ENCODE measurements around the gene DCBLD2.
"Not testable (repeated sequence)": the region's sequence is repeated elsewhere in the genome, so short reads cannot be mapped to it uniquely, and the experiment has no call there.

The DCBLD2 gene

GRCh38 chr3:98875535-98875934 is 26.0 kb downstream of the DCBLD2 start:
- no peaks in the 10 kb centered on the region for H3K4me1 ChIP-seq (ENCODE audit: control insufficient read depth in 2 of 2, insufficient read depth in 2 of 2, low read length in 2 of 2)

DNA sequence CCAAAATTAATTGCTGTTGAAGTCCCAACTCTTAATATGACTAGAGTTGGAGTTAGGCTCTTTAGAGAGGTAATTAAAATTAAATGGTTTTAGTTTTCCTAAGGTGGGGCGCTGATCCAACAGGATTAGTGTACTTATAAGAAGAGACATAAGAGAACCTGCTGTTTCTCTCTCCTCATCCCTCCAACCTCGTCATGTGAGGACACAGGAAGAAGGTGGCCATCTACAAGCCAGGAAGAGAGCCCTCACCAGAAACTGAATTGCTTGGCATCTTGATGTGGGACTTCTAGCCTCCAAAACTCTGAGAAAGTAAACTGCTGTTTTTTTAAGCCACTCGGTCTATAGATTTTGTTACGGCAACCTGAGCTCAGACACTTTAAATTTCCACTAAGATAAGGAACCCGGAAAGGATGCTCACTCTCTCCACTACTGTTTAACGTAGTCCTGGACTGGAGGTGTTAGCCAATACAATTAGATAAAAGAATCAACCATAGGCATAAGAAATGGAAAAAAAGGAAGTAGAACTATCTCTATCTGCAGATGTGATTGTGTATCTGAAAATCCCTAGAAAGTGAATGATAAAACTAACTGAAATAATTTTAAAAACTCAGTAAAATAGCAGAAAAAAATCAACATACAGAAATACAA is 26.8 kb downstream of the DCBLD2 start:
- Histone ChIP-seq H3K4me1 (ENCODE audit: control insufficient read depth in 2 of 2, insufficient read depth in 2 of 2, low read length in 2 of 2) (no peaks in the 10 kb centered on the region), H3K27ac (ENCODE audit: low read depth in 2 of 2, low read length in 2 of 2) (no peak overlapping the region)

More at GRCh38 chr3:98875535-98875934, 26.0 kb downstream of the DCBLD2 start:
- H3K27ac ChIP-seq (ENCODE audit: low read depth in 2 of 2, low read length in 2 of 2): no peak overlapping the region
- H3K36me3 ChIP-seq (ENCODE audit: control insufficient read depth in 2 of 2, insufficient read depth in 2 of 2, low read length in 2 of 2): peaks cover 0 to 4% of the 10 kb centered on the region in 2 donors
- no peaks in the 10 kb centered on the region for H3K9me3 ChIP-seq (ENCODE audit: control insufficient read depth in 2 of 2, low read length in 2 of 2)
- H3K27me3 ChIP-seq (ENCODE audit: control insufficient read depth in 2 of 2, insufficient read depth in 2 of 2, low read length in 2 of 2): no peaks in the 10 kb centered on the region
- H3K9ac ChIP-seq (ENCODE audit: low read depth in 1 of 2, low read length in 2 of 2): no peak overlapping the region
- no peak overlapping the region for H3K4me3 ChIP-seq (ENCODE audit: low read length in 2 of 2)

DNA sequence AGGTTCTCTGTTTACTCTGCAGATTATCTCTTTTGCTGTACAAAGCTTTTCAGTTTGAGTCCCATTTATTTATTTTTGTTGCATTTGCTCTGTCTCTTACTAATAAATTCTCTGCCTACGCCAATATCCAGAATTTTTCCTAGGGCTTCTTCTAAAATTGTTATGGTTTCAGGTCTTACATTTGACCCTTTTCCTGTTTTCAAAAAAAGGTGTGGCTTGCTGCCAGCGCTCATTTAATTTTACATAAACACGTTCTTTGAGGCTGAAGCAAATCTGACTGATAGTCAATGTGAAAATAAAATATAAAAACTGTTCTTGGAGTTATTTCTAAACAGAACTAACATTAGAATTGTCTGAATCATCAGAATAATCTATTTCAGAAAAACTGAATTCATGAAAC is 32.1 kb downstream of the DCBLD2 start:
- H3K4me1 ChIP-seq (ENCODE audit: control insufficient read depth in 2 of 2, insufficient read depth in 2 of 2, low read length in 2 of 2): no peaks in the 10 kb centered on the region
- H3K9me3 ChIP-seq (ENCODE audit: control insufficient read depth in 2 of 2, low read length in 2 of 2): no peaks in the 10 kb centered on the region
- H3K27me3 ChIP-seq (ENCODE audit: control insufficient read depth in 2 of 2, insufficient read depth in 2 of 2, low read length in 2 of 2): no peaks in the 10 kb centered on the region
- H3K9ac ChIP-seq (ENCODE audit: low read depth in 1 of 2, low read length in 2 of 2): no peak overlapping the region
- H3K36me3 ChIP-seq (ENCODE audit: control insufficient read depth in 2 of 2, insufficient read depth in 2 of 2, low read length in 2 of 2): no peaks in the 10 kb centered on the region
- no peak overlapping the region for H3K27ac ChIP-seq (ENCODE audit: low read depth in 2 of 2, low read length in 2 of 2)
- H3K4me3 ChIP-seq (ENCODE audit: low read length in 2 of 2): no peak overlapping the region

More for the DNA sequence above, 26.8 kb downstream of the DCBLD2 start:
- no peaks in the 10 kb centered on the region for H3K9me3 ChIP-seq (ENCODE audit: control insufficient read depth in 2 of 2, low read length in 2 of 2)
- peaks cover 0 to 2% of the 10 kb centered on the region in 2 donors for H3K36me3 ChIP-seq (ENCODE audit: control insufficient read depth in 2 of 2, insufficient read depth in 2 of 2, low read length in 2 of 2)
- no peak overlapping the region for H3K9ac ChIP-seq (ENCODE audit: low read depth in 1 of 2, low read length in 2 of 2)
- H3K4me3 ChIP-seq (ENCODE audit: low read length in 2 of 2): no peak overlapping the region
- H3K27me3 ChIP-seq (ENCODE audit: control insufficient read depth in 2 of 2, insufficient read depth in 2 of 2, low read length in 2 of 2): no peaks in the 10 kb centered on the region

- H3K27me3 ChIP-seq (ENCODE audit: control insufficient read depth in 2 of 2, insufficient read depth in 2 of 2, low read length in 2 of 2); H3K4me3 ChIP-seq (ENCODE audit: low read length in 2 of 2); H3K36me3 ChIP-seq (ENCODE audit: control insufficient read depth in 2 of 2, insufficient read depth in 2 of 2, low read length in 2 of 2); H3K27ac ChIP-seq (ENCODE audit: low read depth in 2 of 2, low read length in 2 of 2); H3K4me1 ChIP-seq (ENCODE audit: control insufficient read depth in 2 of 2, insufficient read depth in 2 of 2, low read length in 2 of 2); H3K9ac ChIP-seq (ENCODE audit: low read depth in 1 of 2, low read length in 2 of 2); H3K9me3 ChIP-seq (ENCODE audit: control insufficient read depth in 2 of 2, low read length in 2 of 2): not testable (repeated sequence)
These were observed 43.5 kb downstream of the DCBLD2 start for GRCh38 chr3:98857971-98858370.

DNA sequence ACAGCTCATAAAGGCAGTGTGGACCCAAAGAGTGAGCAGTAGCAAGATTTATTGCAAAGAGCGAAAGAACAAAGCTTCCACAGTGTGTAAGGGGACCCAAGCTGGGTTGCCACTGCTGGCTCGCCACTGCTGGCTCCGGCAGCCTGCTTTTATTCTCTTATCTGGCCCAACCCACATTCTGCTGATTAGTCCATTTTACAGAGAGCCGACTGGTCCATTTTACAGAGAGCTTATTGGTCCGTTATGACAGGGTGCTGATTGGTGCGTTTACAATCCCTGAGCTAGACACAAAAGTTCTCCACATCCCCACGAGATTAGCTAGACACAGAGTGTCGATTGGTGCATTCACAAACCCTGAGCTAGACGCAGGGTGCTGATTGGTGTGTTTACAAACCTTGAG is 44.2 kb downstream of the DCBLD2 start:
- not testable (repeated sequence) for H3K9ac ChIP-seq (ENCODE audit: low read depth in 1 of 2, low read length in 2 of 2); H3K27ac ChIP-seq (ENCODE audit: low read depth in 2 of 2, low read length in 2 of 2); H3K4me3 ChIP-seq (ENCODE audit: low read length in 2 of 2); H3K36me3 ChIP-seq (ENCODE audit: control insufficient read depth in 2 of 2, insufficient read depth in 2 of 2, low read length in 2 of 2); H3K27me3 ChIP-seq (ENCODE audit: control insufficient read depth in 2 of 2, insufficient read depth in 2 of 2, low read length in 2 of 2); H3K4me1 ChIP-seq (ENCODE audit: control insufficient read depth in 2 of 2, insufficient read depth in 2 of 2, low read length in 2 of 2); H3K9me3 ChIP-seq (ENCODE audit: control insufficient read depth in 2 of 2, low read length in 2 of 2)

GRCh38 chr3:98856724-98857123 is 44.8 kb downstream of the DCBLD2 start:
- no peaks in the 10 kb centered on the region for H3K9me3 ChIP-seq (ENCODE audit: control insufficient read depth in 2 of 2, low read length in 2 of 2)
- no peaks in the 10 kb centered on the region for H3K27me3 ChIP-seq (ENCODE audit: control insufficient read depth in 2 of 2, insufficient read depth in 2 of 2, low read length in 2 of 2)
- H3K36me3 ChIP-seq (ENCODE audit: control insufficient read depth in 2 of 2, insufficient read depth in 2 of 2, low read length in 2 of 2): no peaks in the 10 kb centered on the region
- no peaks in the 10 kb centered on the region for H3K4me1 ChIP-seq (ENCODE audit: control insufficient read depth in 2 of 2, insufficient read depth in 2 of 2, low read length in 2 of 2)
- H3K4me3 ChIP-seq (ENCODE audit: low read length in 2 of 2): no peak overlapping the region
- no peak overlapping the region for H3K9ac ChIP-seq (ENCODE audit: low read depth in 1 of 2, low read length in 2 of 2)
- no peak overlapping the region for H3K27ac ChIP-seq (ENCODE audit: low read depth in 2 of 2, low read length in 2 of 2)

DNA sequence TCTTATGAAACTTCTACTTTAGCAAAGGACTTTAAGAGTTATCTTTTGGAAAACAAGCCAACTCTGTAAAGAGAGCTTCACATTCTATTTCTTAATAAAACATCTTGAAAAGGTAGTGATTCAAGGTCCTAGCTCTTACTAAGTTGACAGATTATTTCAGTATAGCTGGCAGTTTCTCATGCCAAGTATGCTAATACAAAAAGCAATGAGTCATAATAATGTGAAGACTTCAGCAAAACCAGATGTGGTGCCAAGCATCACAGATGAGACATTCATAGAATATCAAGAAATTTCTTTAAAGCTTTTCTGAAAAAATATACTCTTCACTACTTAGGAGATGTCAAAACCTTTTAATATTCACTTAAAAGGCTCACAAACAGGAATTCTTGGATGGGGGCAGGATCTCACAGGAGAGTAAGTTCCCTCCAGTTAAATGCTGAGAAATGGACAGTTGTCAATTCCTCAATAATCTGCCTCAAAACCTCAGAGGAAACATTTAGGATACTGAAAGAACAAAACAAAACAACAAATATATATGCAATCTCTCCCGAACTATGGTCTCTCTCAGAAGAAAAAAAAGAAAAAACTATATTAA is 45.6 kb downstream of the DCBLD2 start:
- no peaks in the 10 kb centered on the region for H3K4me1 ChIP-seq (ENCODE audit: control insufficient read depth in 2 of 2, insufficient read depth in 2 of 2, low read length in 2 of 2)
- no peak overlapping the region for H3K27ac ChIP-seq (ENCODE audit: low read depth in 2 of 2, low read length in 2 of 2)
- no peaks in the 10 kb centered on the region for H3K27me3 ChIP-seq (ENCODE audit: control insufficient read depth in 2 of 2, insufficient read depth in 2 of 2, low read length in 2 of 2)
- H3K9me3 ChIP-seq (ENCODE audit: control insufficient read depth in 2 of 2, low read length in 2 of 2): no peaks in the 10 kb centered on the region
- no peak overlapping the region for H3K4me3 ChIP-seq (ENCODE audit: low read length in 2 of 2)
- no peaks in the 10 kb centered on the region for H3K36me3 ChIP-seq (ENCODE audit: control insufficient read depth in 2 of 2, insufficient read depth in 2 of 2, low read length in 2 of 2)
- no peak overlapping the region for H3K9ac ChIP-seq (ENCODE audit: low read depth in 1 of 2, low read length in 2 of 2)

GRCh38 chr3:98848108-98848507 is 53.4 kb downstream of the DCBLD2 start:
- Histone ChIP-seq H3K4me3 (ENCODE audit: low read length in 2 of 2) (no peak overlapping the region), H3K9ac (ENCODE audit: low read depth in 1 of 2, low read length in 2 of 2) (no peak overlapping the region), H3K27ac (ENCODE audit: low read depth in 2 of 2, low read length in 2 of 2) (no peak overlapping the region), H3K36me3 (ENCODE audit: control insufficient read depth in 2 of 2, insufficient read depth in 2 of 2, low read length in 2 of 2) (peaks cover 0 to 5% of the 10 kb centered on the region in 2 donors), H3K4me1 (ENCODE audit: control insufficient read depth in 2 of 2, insufficient read depth in 2 of 2, low read length in 2 of 2) (no peaks in the 10 kb centered on the region), H3K27me3 (ENCODE audit: control insufficient read depth in 2 of 2, insufficient read depth in 2 of 2, low read length in 2 of 2) (no peaks in the 10 kb centered on the region), H3K9me3 (ENCODE audit: control insufficient read depth in 2 of 2, low read length in 2 of 2) (no peaks in the 10 kb centered on the region)

DNA sequence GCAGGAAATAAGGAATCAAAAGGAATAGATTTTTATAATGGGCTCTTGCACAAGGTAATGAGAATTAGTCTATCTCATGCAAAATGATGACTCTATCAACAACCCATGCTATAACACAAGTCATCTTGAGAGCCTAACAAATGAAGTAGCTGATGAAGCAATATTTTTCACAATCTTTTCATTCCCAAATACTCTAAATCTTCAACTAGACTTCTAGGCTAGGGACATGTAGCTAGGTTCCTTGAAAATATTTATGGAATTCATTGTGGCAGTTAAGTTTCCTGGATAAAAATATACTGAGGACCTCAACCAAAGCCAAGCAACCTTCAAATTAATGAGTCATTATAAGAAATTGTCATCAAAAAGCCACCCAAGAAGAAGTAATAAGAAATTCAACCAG is 55.4 kb downstream of the DCBLD2 start:
- no peak overlapping the region for H3K9ac ChIP-seq (ENCODE audit: low read depth in 1 of 2, low read length in 2 of 2)

GRCh38 chr3:98843266-98843959 is 58.1 kb downstream of the DCBLD2 start:
- no peak overlapping the region for H3K27ac ChIP-seq (ENCODE audit: low read depth in 2 of 2, low read length in 2 of 2)

More for the DNA sequence above, 55.4 kb downstream of the DCBLD2 start:
- H3K36me3 ChIP-seq (ENCODE audit: control insufficient read depth in 2 of 2, insufficient read depth in 2 of 2, low read length in 2 of 2): peaks cover 0 to 5% of the 10 kb centered on the region in 2 donors
- H3K4me1 ChIP-seq (ENCODE audit: control insufficient read depth in 2 of 2, insufficient read depth in 2 of 2, low read length in 2 of 2): no peaks in the 10 kb centered on the region
- no peak overlapping the region for H3K4me3 ChIP-seq (ENCODE audit: low read length in 2 of 2)
- no peaks in the 10 kb centered on the region for H3K9me3 ChIP-seq (ENCODE audit: control insufficient read depth in 2 of 2, low read length in 2 of 2)
- H3K27ac ChIP-seq (ENCODE audit: low read depth in 2 of 2, low read length in 2 of 2): no peak overlapping the region
- no peaks in the 10 kb centered on the region for H3K27me3 ChIP-seq (ENCODE audit: control insufficient read depth in 2 of 2, insufficient read depth in 2 of 2, low read length in 2 of 2)

More at GRCh38 chr3:98843266-98843959, 58.1 kb downstream of the DCBLD2 start:
- Histone ChIP-seq H3K9ac (ENCODE audit: low read depth in 1 of 2, low read length in 2 of 2) (no peak overlapping the region), H3K36me3 (ENCODE audit: control insufficient read depth in 2 of 2, insufficient read depth in 2 of 2, low read length in 2 of 2) (peaks cover 0 to 4% of the 10 kb centered on the region in 2 donors), H3K4me1 (ENCODE audit: control insufficient read depth in 2 of 2, insufficient read depth in 2 of 2, low read length in 2 of 2) (no peaks in the 10 kb centered on the region), H3K9me3 (ENCODE audit: control insufficient read depth in 2 of 2, low read length in 2 of 2) (no peaks in the 10 kb centered on the region), H3K4me3 (ENCODE audit: low read length in 2 of 2) (no peak overlapping the region), H3K27me3 (ENCODE audit: control insufficient read depth in 2 of 2, insufficient read depth in 2 of 2, low read length in 2 of 2) (no peaks in the 10 kb centered on the region)
